CD4-positive, alpha-beta T cell (primary cell): Measurements from ENCODE around the gene DDX31. TPM values are rescaled to one million over a fixed set of nuclear protein-coding genes. Genes with fewer than 3 reads are reported as not detected.

ENCODE experiments used
- ATAC-seq: fragments of 200-7000 bp; cut with Tn5 transposase; one replicate; pipeline ENCODE4 v1.10.0; 2022; ENCODE audit warnings: mild to moderate bottlenecking; ENCODE audit not compliant: poor library complexity
- CTCF ChIA-PET: fragments of 350-600 bp; sonication (Branson Sonifier 250); formaldehyde crosslinking; loops from one replicate; lab custom pipeline; 2021; ENCODE audit warnings: antibody characterized with exemption, inconsistent platforms; lab: Charles Lee
- POLR2A ChIA-PET: fragments of 350-600 bp; sonication (Branson Sonifier 250); formaldehyde crosslinking; loops from one replicate; lab custom pipeline; 2021; ENCODE audit warnings: antibody characterized with exemption, inconsistent platforms; lab: Charles Lee
- DNase-seq, 14 experiments: peaks; one replicate each; pipeline ENCODE4 v3.0.0-alpha.2; 2013 to 2020; ENCODE audit warnings: mixed read lengths in 2 of 14
- H3K27ac ChIP-seq, 2 donors: one replicate each; pipeline versions ENCODE4 v1.5.1 to v1.7.0; 2013; ENCODE audit warnings: low read length in 2 of 2, low read depth in 1 of 2, mild to moderate bottlenecking in 1 of 2
- H3K27me3 ChIP-seq, 2 experiments: 1 replicate in 1 of 2; 2 replicates in 1 of 2; pipeline versions ENCODE4 v1.6.1 to v1.7.0; 2013; ENCODE audit warnings: low read length in 2 of 2, control low read depth in 1 of 2, mild to moderate bottlenecking in 1 of 2, moderate library complexity in 1 of 2; ENCODE audit not compliant: insufficient read depth in 2 of 2, control insufficient read depth in 1 of 2
- H3K36me3 ChIP-seq: one replicate; pipeline ENCODE4 v1.6.1; 2013; ENCODE audit warnings: low read length, control low read depth; ENCODE audit not compliant: insufficient read depth
- H3K4me1 ChIP-seq: one replicate; pipeline ENCODE4 v1.6.1; 2013; ENCODE audit warnings: low read length, control low read depth; ENCODE audit not compliant: insufficient read depth
- H3K4me3 ChIP-seq: one replicate; pipeline ENCODE4 v1.5.1; 2013; ENCODE audit warnings: mild to moderate bottlenecking, low read length, moderate library complexity
- H3K9me3 ChIP-seq, 2 experiments: 1 replicate in 1 of 2; 2 replicates in 1 of 2; pipeline versions ENCODE4 v1.6.1 to v1.7.0; 2013; ENCODE audit warnings: low read length in 2 of 2, mild to moderate bottlenecking in 2 of 2, control low read depth in 1 of 2, moderate library complexity in 1 of 2; ENCODE audit not compliant: control insufficient read depth in 1 of 2, insufficient read depth in 1 of 2
- H3K27ac Mint-ChIP-seq: one replicate; pipeline ENCODE4 v1.8.0; 2020; ENCODE audit warnings: mixed read lengths
- H3K27me3 Mint-ChIP-seq: one replicate; pipeline ENCODE4 v1.8.0; 2021; ENCODE audit warnings: mixed read lengths
- H3K36me3 Mint-ChIP-seq: one replicate; pipeline ENCODE4 v1.8.0; 2021; ENCODE audit warnings: low read depth, mixed read lengths
- H3K4me1 Mint-ChIP-seq: one replicate; pipeline ENCODE4 v1.8.0; 2021; ENCODE audit warnings: low read depth, mixed read lengths
- H3K4me3 Mint-ChIP-seq: one replicate; pipeline ENCODE4 v1.8.0; 2020; ENCODE audit warnings: mild to moderate bottlenecking, mixed read lengths
- H3K9me3 Mint-ChIP-seq: one replicate; pipeline ENCODE4 v1.8.0; 2020; ENCODE audit warnings: mixed read lengths
- intact Hi-C, 2 experiments: fragments of 100-400 bp; cut with DNase I in 1 of 2; cut with micrococcal nuclease in 1 of 2; formaldehyde crosslinking; loops; one replicate each; pipeline versions ENCODE4 v1.15.1 to v1.9.0; 2023 to 2025; cut with DNase I, micrococcal nuclease
- total RNA-seq, 174 experiments: library from RNA in 2 of 174; stranded (reverse) in 2 of 174; gene quantifications; one replicate each; pipeline ENCODE4 v1.2.3 and lab custom pipeline; 2021 to 2026
- TF ChIP-seq, protein P1 (sequence below): fragments of 200-600 bp; IDR thresholded peaks from one replicate; pipeline ENCODE4 v1.8.0; 2022; ENCODE audit warnings: antibody characterized with exemption, mild to moderate bottlenecking

Gene DDX31
- total RNA-seq, 2 experiments from 2014 or later = 11.0 to 11.3 TPM

- H3K36me3 ChIP-seq = peaks cover 88% of the 10 kb centered on the region
- no peaks in the 10 kb centered on the region for H3K27me3 Mint-ChIP-seq
- H3K27ac ChIP-seq = no peak overlapping the region
- ATAC-seq = no peak
- H3K27ac Mint-ChIP-seq = no peak overlapping the region
- no peak overlapping the region for H3K4me3 Mint-ChIP-seq
- H3K27me3 ChIP-seq = no peaks in the 10 kb centered on the region
- no peak for DNase-seq
- no peaks in the 10 kb centered on the region for H3K4me1 Mint-ChIP-seq
- H3K4me1 ChIP-seq = no peaks in the 10 kb centered on the region
- H3K9me3 Mint-ChIP-seq = no peaks in the 10 kb centered on the region
- no peak overlapping the region for H3K4me3 ChIP-seq
- ChIA-PET CTCF (no interaction called here), POLR2A (no interaction called here)
- H3K36me3 Mint-ChIP-seq = peaks cover 99% of the 10 kb centered on the region
- TF ChIP-seq, protein P1, sequence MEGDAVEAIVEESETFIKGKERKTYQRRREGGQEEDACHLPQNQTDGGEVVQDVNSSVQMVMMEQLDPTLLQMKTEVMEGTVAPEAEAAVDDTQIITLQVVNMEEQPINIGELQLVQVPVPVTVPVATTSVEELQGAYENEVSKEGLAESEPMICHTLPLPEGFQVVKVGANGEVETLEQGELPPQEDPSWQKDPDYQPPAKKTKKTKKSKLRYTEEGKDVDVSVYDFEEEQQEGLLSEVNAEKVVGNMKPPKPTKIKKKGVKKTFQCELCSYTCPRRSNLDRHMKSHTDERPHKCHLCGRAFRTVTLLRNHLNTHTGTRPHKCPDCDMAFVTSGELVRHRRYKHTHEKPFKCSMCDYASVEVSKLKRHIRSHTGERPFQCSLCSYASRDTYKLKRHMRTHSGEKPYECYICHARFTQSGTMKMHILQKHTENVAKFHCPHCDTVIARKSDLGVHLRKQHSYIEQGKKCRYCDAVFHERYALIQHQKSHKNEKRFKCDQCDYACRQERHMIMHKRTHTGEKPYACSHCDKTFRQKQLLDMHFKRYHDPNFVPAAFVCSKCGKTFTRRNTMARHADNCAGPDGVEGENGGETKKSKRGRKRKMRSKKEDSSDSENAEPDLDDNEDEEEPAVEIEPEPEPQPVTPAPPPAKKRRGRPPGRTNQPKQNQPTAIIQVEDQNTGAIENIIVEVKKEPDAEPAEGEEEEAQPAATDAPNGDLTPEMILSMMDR = no peak
- intact Hi-C loops = no loop called here
- H3K9me3 ChIP-seq = no peaks in the 10 kb centered on the region
These were observed 55.5 kb downstream of the DDX31 start for GRCh38 chr9:132614324-132614723.

GRCh38 chr9:132610661-132611060, 59.1 kb downstream of the DDX31 start:
- H3K9me3 Mint-ChIP-seq = no peaks in the 10 kb centered on the region
- no peaks in the 10 kb centered on the region for H3K27me3 Mint-ChIP-seq
- H3K4me3 Mint-ChIP-seq = no peak overlapping the region
- H3K27ac ChIP-seq = no peak overlapping the region
- H3K36me3 ChIP-seq = peaks cover 74% of the 10 kb centered on the region
- ATAC-seq = no peak
- H3K36me3 Mint-ChIP-seq = peaks cover 99% of the 10 kb centered on the region
- no peak overlapping the region for H3K27ac Mint-ChIP-seq
- ChIA-PET CTCF (no interaction called here), POLR2A (no interaction called here)
- no peaks in the 10 kb centered on the region for H3K27me3 ChIP-seq
- H3K4me3 ChIP-seq = no peak overlapping the region
- intact Hi-C loops = no loop called here
- no peaks in the 10 kb centered on the region for H3K9me3 ChIP-seq
- H3K4me1 ChIP-seq = no peaks in the 10 kb centered on the region
- TF ChIP-seq, protein P1 = no peak
- no peaks in the 10 kb centered on the region for H3K4me1 Mint-ChIP-seq
- DNase-seq = no peak

GRCh38 chr9:132609829-132610228, 60.0 kb downstream of the DDX31 start:
- H3K4me1 ChIP-seq = no peaks in the 10 kb centered on the region
- H3K4me3 Mint-ChIP-seq = no peak overlapping the region
- no peaks in the 10 kb centered on the region for H3K27me3 Mint-ChIP-seq
- ChIA-PET POLR2A (no interaction called here), CTCF (no interaction called here)
- TF ChIP-seq, protein P1 = no peak
- H3K4me1 Mint-ChIP-seq = no peaks in the 10 kb centered on the region
- intact Hi-C loops = no loop called here
- no peaks in the 10 kb centered on the region for H3K9me3 Mint-ChIP-seq
- H3K9me3 ChIP-seq = no peaks in the 10 kb centered on the region
- H3K27me3 ChIP-seq = no peaks in the 10 kb centered on the region
- peaks cover 99% of the 10 kb centered on the region for H3K36me3 Mint-ChIP-seq
- H3K36me3 ChIP-seq = peaks cover 71% of the 10 kb centered on the region
- DNase-seq = no peak
- no peak overlapping the region for H3K4me3 ChIP-seq
- ATAC-seq = no peak
- no peak overlapping the region for H3K27ac ChIP-seq
- H3K27ac Mint-ChIP-seq = no peak overlapping the region
